GM23338 (cell line): ENCODE measurements around the gene EFCAB6. TPM values are rescaled to one million over a fixed set of nuclear protein-coding genes. Genes with fewer than 3 reads are reported as not detected.

Experiments used
- ATAC-seq: fragments of 200-7000 bp; cut with Tn5 transposase; 3 replicates; pipeline ENCODE4 v1.9.1; 2020
- DNase-seq: peaks from one replicate; pipeline ENCODE4 v3.0.0-alpha.2; 2015; ENCODE audit warnings: low spot score
- H2AFZ ChIP-seq: fragments of 200-600 bp; sonication (generic); 2 replicates; pipeline ENCODE4 v1.8.0; 2016; ENCODE audit warnings: antibody characterized with exemption, mild to moderate bottlenecking, moderate library complexity
- H3F3A ChIP-seq: fragments of 200-600 bp; sonication (generic); replicated peaks from 2 replicates; pipeline ENCODE4 v1.8.0; 2017; ENCODE audit warnings: antibody characterized with exemption, mixed run types, low read depth
- H3K27ac ChIP-seq: fragments of 200-600 bp; sonication (generic); 2 replicates; pipeline ENCODE4 v1.6.1; 2016; ENCODE audit warnings: low read depth
- H3K27me3 ChIP-seq: fragments of 200-600 bp; sonication (generic); 2 replicates; pipeline ENCODE4 v1.8.0; 2016; ENCODE audit warnings: mild to moderate bottlenecking, mixed run types, moderate library complexity; ENCODE audit not compliant: insufficient read depth
- H3K36me3 ChIP-seq: fragments of 200-600 bp; sonication (generic); 2 replicates; pipeline ENCODE4 v1.8.0; 2016; ENCODE audit warnings: mild to moderate bottlenecking; ENCODE audit not compliant: insufficient read depth
- H3K4me1 ChIP-seq: fragments of 200-600 bp; sonication (generic); 2 replicates; pipeline ENCODE4 v1.8.0; 2016; ENCODE audit warnings: mild to moderate bottlenecking, moderate library complexity; ENCODE audit not compliant: insufficient read depth
- H3K4me2 ChIP-seq: fragments of 200-600 bp; sonication (generic); 2 replicates; pipeline ENCODE4 v1.7.1; 2017; ENCODE audit warnings: mixed run types
- H3K4me3 ChIP-seq: fragments of 200-600 bp; sonication (generic); 2 replicates; pipeline ENCODE4 v1.6.1; 2016; ENCODE audit warnings: mixed run types
- H3K79me2 ChIP-seq: fragments of 200-600 bp; sonication (generic); replicated peaks from 2 replicates; pipeline ENCODE4 v1.8.0; 2017; ENCODE audit warnings: mild to moderate bottlenecking; ENCODE audit not compliant: insufficient read depth
- H3K9me2 ChIP-seq: fragments of 200-600 bp; sonication (generic); 2 replicates; pipeline ENCODE4 v1.8.0; 2017; ENCODE audit not compliant: insufficient read depth
- H4K20me1 ChIP-seq: fragments of 200-600 bp; sonication (generic); replicated peaks from 2 replicates; pipeline ENCODE4 v1.8.0; 2017; ENCODE audit warnings: mild to moderate bottlenecking; ENCODE audit not compliant: insufficient read depth
- H3K27ac Mint-ChIP-seq: 2 replicates; pipeline ENCODE4 v1.8.0; 2020; ENCODE audit warnings: inconsistent platforms, mild to moderate bottlenecking, moderate library complexity, mixed read lengths
- H3K27me3 Mint-ChIP-seq: 3 replicates; pipeline ENCODE4 v1.8.0; 2022; ENCODE audit warnings: low read depth, mild to moderate bottlenecking, moderate library complexity, mixed read lengths, inconsistent platforms; ENCODE audit not compliant: insufficient read depth, poor library complexity
- H3K36me3 Mint-ChIP-seq: 3 replicates; pipeline ENCODE4 v1.8.0; 2021; ENCODE audit warnings: low read depth, mild to moderate bottlenecking, inconsistent platforms, moderate library complexity, mixed read lengths
- H3K4me1 Mint-ChIP-seq: 3 replicates; pipeline ENCODE4 v1.8.0; 2020; ENCODE audit warnings: mild to moderate bottlenecking, inconsistent platforms, mixed read lengths
- H3K4me3 Mint-ChIP-seq: 3 replicates; pipeline ENCODE4 v1.8.0; 2021; ENCODE audit warnings: moderate library complexity, mild to moderate bottlenecking, inconsistent platforms, mixed read lengths
- H3K9me3 Mint-ChIP-seq: 3 replicates; pipeline ENCODE4 v1.8.0; 2020; ENCODE audit warnings: moderate library complexity, mild to moderate bottlenecking, inconsistent platforms, mixed read lengths
- CREB1 ChIP-seq: fragments of 250-450 bp; sonication (Bioruptor Pico); IDR thresholded peaks from 2 replicates; pipeline ENCODE4 v1.5.0; 2020; ENCODE audit warnings: low read depth, mild to moderate bottlenecking, moderate library complexity
- ETS1 ChIP-seq: IDR thresholded peaks from 2 replicates; pipeline ENCODE4 v1.6.1; 2016; ENCODE audit warnings: antibody characterized with exemption
- EZH2 ChIP-seq: fragments of 200-600 bp; sonication (generic); IDR thresholded peaks from one replicate; pipeline ENCODE4 v1.8.0; 2017; ENCODE audit warnings: antibody characterized with exemption, mild to moderate bottlenecking, low read depth; ENCODE audit not compliant: unreplicated experiment
- EZH2phosphoT487 ChIP-seq: fragments of 200-600 bp; sonication (generic); IDR thresholded peaks from one replicate; pipeline ENCODE4 v1.8.1; 2018; ENCODE audit warnings: antibody characterized with exemption; ENCODE audit not compliant: unreplicated experiment
- JUNB ChIP-seq: IDR thresholded peaks from one replicate; pipeline ENCODE4 v1.6.1; 2016; ENCODE audit warnings: antibody characterized with exemption; ENCODE audit not compliant: unreplicated experiment
- NANOG ChIP-seq: IDR thresholded peaks from 2 replicates; pipeline ENCODE4 v1.6.1; 2016; ENCODE audit warnings: antibody characterized with exemption, borderline replicate concordance
- POLR2AphosphoS5 ChIP-seq: IDR thresholded peaks from 2 replicates; pipeline ENCODE4 v1.6.1; 2016; ENCODE audit warnings: antibody characterized with exemption, low read depth
- STAT1 ChIP-seq: IDR thresholded peaks from one replicate; pipeline ENCODE4 v1.6.1; 2016; ENCODE audit warnings: antibody characterized with exemption; ENCODE audit not compliant: unreplicated experiment
- ZNF114 ChIP-seq: fragments of 250-450 bp; sonication (Bioruptor Pico); IDR thresholded peaks from 2 replicates; pipeline ENCODE4 v1.5.0; 2020; ENCODE audit warnings: mild to moderate bottlenecking, moderate library complexity
- polyA plus RNA-seq: library from polyadenylated mRNA; unstranded; fragments of >200 nt; fragmentation: Nextera tagmentation; extraction: Ambion mirVana; gene quantifications from 2 replicates; pipeline ENCODE4 v1.2.1, GENCODE V29; 2016
- total RNA-seq: library from RNA; depleted of rRNA; stranded (reverse); fragments of >200 nt; shearing (Covaris generic); gene quantifications from 2 replicates; pipeline ENCODE4 v1.2.3, GENCODE V29; 2014
- TF ChIP-seq, protein P1 (sequence below): fragments of 250-450 bp; sonication (Bioruptor Pico); IDR thresholded peaks from 2 replicates; pipeline ENCODE4 v1.5.0; 2020; ENCODE audit warnings: mild to moderate bottlenecking, moderate library complexity
- TF ChIP-seq, protein P2 (sequence below): IDR thresholded peaks from one replicate; pipeline ENCODE4 v1.6.1; 2018; ENCODE audit warnings: antibody characterized with exemption; ENCODE audit not compliant: unreplicated experiment

EFCAB6 gene
- total and polyA plus RNA-seq, 2 experiments from 2014 or later, result 1.1 to 1.8 TPM

- TF ChIP-seq ZNF114 (CRISPR knock-in tag) (no peak), ETS1 (no peak), EZH2phosphoT487 (no peak)
- Mint-ChIP-seq H3K27me3 (peaks cover 12% of the 10 kb centered on the region), H3K4me3 (no peak overlapping the region), H3K27ac (no peak overlapping the region), H3K36me3 (peaks cover under 1% of the 10 kb centered on the region; the same call in 1 of the 3 replicates), H3K4me1 (peaks cover 27% of the 10 kb centered on the region), H3K9me3 (no peaks in the 10 kb centered on the region; the same call in 2 of the 3 replicates)
- no peak overlapping the region for H2AFZ ChIP-seq
- H4K20me1 ChIP-seq, result peaks cover 3% of the 10 kb centered on the region
- no peaks in the 10 kb centered on the region for H3F3A ChIP-seq
- no peak overlapping the region for H3K27ac ChIP-seq
- ATAC-seq, result no peak; the same call in 2 of the 3 replicates
- H3K9me2 ChIP-seq, result no peaks in the 10 kb centered on the region
- H3K4me2 ChIP-seq, result no peak overlapping the region
- no peaks in the 10 kb centered on the region for H3K27me3 ChIP-seq
- peaks cover 58% of the 10 kb centered on the region for H3K79me2 ChIP-seq
- H3K36me3 ChIP-seq, result no peaks in the 10 kb centered on the region
- no peak overlapping the region for H3K4me3 ChIP-seq
- no peaks in the 10 kb centered on the region for H3K4me1 ChIP-seq
- DNase-seq, result no peak
These were observed 31.9 kb upstream of the EFCAB6 start for GRCh38 chr22:43843783-43844530.

DNA sequence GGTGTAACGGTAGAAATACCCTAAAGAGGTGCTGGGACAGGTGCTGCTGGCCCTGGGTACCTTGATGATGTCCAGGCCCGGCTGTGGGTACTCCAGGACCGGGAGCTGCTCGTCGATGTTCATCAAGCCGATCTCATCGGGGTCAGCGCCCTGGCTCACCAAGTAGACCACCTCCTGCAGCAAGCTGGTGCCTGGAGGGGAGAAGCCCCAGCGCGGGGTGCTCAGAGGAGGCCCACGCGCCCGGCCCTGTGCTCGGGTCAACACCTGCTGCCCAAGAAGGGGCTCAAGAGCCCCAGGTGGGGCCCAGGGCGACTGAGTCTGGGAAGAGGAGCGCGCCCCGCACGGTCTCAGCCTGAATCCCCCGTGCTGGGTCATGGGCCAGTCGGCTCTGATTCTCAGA, 29.6 kb upstream of the EFCAB6 start:
- ATAC-seq (no peak), DNase-seq (no peak)
- Mint-ChIP-seq H3K36me3 (peaks cover 12% of the 10 kb centered on the region; the same call in 2 of the 3 replicates), H3K4me3 (no peak overlapping the region), H3K4me1 (peaks cover 20% of the 10 kb centered on the region), H3K27ac (no peak overlapping the region), H3K9me3 (no peaks in the 10 kb centered on the region; the same call in 2 of the 3 replicates), H3K27me3 (peaks cover 14% of the 10 kb centered on the region)
- no peak overlapping the region for H3K27ac ChIP-seq
- no peaks in the 10 kb centered on the region for H3F3A ChIP-seq
- no peaks in the 10 kb centered on the region for H3K4me1 ChIP-seq
- no peak overlapping the region for H2AFZ ChIP-seq
- H3K27me3 ChIP-seq, result no peaks in the 10 kb centered on the region
- no peaks in the 10 kb centered on the region for H3K36me3 ChIP-seq
- no peak overlapping the region for H3K4me3 ChIP-seq
- peaks cover 3% of the 10 kb centered on the region for H4K20me1 ChIP-seq
- peaks cover 41% of the 10 kb centered on the region for H3K79me2 ChIP-seq
- no peak overlapping the region for H3K4me2 ChIP-seq
- H3K9me2 ChIP-seq, result no peaks in the 10 kb centered on the region
- TF ChIP-seq STAT1 (no peak), ZNF114 (CRISPR knock-in tag) (no peak), EZH2 (no peak), NANOG (no peak), POLR2AphosphoS5 (no peak), CREB1 (CRISPR knock-in tag) (no peak), JUNB (no peak)
- TF ChIP-seq, protein P1, sequence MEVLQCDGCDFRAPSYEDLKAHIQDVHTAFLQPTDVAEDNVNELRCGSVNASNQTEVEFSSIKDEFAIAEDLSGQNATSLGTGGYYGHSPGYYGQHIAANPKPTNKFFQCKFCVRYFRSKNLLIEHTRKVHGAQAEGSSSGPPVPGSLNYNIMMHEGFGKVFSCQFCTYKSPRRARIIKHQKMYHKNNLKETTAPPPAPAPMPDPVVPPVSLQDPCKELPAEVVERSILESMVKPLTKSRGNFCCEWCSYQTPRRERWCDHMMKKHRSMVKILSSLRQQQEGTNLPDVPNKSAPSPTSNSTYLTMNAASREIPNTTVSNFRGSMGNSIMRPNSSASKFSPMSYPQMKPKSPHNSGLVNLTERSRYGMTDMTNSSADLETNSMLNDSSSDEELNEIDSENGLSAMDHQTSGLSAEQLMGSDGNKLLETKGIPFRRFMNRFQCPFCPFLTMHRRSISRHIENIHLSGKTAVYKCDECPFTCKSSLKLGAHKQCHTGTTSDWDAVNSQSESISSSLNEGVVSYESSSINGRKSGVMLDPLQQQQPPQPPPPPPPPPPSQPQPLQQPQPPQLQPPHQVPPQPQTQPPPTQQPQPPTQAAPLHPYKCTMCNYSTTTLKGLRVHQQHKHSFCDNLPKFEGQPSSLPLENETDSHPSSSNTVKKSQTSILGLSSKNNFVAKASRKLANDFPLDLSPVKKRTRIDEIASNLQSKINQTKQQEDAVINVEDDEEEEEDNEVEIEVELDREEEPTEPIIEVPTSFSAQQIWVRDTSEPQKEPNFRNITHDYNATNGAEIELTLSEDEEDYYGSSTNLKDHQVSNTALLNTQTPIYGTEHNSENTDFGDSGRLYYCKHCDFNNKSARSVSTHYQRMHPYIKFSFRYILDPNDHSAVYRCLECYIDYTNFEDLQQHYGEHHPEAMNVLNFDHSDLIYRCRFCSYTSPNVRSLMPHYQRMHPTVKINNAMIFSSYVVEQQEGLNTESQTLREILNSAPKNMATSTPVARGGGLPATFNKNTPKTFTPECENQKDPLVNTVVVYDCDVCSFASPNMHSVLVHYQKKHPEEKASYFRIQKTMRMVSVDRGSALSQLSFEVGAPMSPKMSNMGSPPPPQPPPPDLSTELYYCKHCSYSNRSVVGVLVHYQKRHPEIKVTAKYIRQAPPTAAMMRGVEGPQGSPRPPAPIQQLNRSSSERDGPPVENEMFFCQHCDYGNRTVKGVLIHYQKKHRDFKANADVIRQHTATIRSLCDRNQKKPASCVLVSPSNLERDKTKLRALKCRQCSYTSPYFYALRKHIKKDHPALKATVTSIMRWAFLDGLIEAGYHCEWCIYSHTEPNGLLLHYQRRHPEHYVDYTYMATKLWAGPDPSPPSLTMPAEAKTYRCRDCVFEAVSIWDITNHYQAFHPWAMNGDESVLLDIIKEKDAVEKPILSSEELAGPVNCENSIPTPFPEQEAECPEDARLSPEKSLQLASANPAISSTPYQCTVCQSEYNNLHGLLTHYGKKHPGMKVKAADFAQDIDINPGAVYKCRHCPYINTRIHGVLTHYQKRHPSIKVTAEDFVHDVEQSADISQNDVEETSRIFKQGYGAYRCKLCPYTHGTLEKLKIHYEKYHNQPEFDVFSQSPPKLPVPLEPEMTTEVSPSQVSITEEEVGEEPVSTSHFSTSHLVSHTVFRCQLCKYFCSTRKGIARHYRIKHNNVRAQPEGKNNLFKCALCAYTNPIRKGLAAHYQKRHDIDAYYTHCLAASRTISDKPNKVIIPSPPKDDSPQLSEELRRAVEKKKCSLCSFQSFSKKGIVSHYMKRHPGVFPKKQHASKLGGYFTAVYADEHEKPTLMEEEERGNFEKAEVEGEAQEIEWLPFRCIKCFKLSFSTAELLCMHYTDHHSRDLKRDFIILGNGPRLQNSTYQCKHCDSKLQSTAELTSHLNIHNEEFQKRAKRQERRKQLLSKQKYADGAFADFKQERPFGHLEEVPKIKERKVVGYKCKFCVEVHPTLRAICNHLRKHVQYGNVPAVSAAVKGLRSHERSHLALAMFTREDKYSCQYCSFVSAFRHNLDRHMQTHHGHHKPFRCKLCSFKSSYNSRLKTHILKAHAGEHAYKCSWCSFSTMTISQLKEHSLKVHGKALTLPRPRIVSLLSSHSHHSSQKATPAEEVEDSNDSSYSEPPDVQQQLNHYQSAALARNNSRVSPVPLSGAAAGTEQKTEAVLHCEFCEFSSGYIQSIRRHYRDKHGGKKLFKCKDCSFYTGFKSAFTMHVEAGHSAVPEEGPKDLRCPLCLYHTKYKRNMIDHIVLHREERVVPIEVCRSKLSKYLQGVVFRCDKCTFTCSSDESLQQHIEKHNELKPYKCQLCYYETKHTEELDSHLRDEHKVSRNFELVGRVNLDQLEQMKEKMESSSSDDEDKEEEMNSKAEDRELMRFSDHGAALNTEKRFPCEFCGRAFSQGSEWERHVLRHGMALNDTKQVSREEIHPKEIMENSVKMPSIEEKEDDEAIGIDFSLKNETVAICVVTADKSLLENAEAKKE (CRISPR knock-in tag), result no peak
- TF ChIP-seq, protein P2, sequence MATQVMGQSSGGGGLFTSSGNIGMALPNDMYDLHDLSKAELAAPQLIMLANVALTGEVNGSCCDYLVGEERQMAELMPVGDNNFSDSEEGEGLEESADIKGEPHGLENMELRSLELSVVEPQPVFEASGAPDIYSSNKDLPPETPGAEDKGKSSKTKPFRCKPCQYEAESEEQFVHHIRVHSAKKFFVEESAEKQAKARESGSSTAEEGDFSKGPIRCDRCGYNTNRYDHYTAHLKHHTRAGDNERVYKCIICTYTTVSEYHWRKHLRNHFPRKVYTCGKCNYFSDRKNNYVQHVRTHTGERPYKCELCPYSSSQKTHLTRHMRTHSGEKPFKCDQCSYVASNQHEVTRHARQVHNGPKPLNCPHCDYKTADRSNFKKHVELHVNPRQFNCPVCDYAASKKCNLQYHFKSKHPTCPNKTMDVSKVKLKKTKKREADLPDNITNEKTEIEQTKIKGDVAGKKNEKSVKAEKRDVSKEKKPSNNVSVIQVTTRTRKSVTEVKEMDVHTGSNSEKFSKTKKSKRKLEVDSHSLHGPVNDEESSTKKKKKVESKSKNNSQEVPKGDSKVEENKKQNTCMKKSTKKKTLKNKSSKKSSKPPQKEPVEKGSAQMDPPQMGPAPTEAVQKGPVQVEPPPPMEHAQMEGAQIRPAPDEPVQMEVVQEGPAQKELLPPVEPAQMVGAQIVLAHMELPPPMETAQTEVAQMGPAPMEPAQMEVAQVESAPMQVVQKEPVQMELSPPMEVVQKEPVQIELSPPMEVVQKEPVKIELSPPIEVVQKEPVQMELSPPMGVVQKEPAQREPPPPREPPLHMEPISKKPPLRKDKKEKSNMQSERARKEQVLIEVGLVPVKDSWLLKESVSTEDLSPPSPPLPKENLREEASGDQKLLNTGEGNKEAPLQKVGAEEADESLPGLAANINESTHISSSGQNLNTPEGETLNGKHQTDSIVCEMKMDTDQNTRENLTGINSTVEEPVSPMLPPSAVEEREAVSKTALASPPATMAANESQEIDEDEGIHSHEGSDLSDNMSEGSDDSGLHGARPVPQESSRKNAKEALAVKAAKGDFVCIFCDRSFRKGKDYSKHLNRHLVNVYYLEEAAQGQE, result no peak
